SK-N-SH (cell line): Measurements from ENCODE around the gene MRPS35. TPM values are rescaled to one million over a fixed set of nuclear protein-coding genes. Genes with fewer than 3 reads are reported as not detected.

ENCODE experiments used
- CTCF ChIA-PET: fragments of 300-600, 350-600 bp; formaldehyde crosslinking; extraction: SDS; loops from one replicate; lab custom pipeline; 2021; lab: Yijun Ruan, JAX
- POLR2A ChIA-PET: fragments of 350-600 bp; sonication (Branson Sonifier 250); formaldehyde crosslinking; extraction: SDS; loops from one replicate; lab custom pipeline; 2020; ENCODE audit warnings: antibody characterized with exemption, inconsistent platforms; lab: Yijun Ruan, JAX
- DNase-seq: peaks from one replicate; pipeline ENCODE4 v3.0.0; 2012
- H2AFZ ChIP-seq: fragments of 200-600 bp; sonication (generic); 2 replicates; pipeline ENCODE4 v1.8.1; 2016; ENCODE audit warnings: antibody characterized with exemption, mild to moderate bottlenecking, low read depth
- H3F3A ChIP-seq: fragments of 200-600 bp; sonication (generic); replicated peaks from 2 replicates; pipeline ENCODE3; 2016; ENCODE audit warnings: antibody characterized with exemption, mild to moderate bottlenecking; ENCODE audit not compliant: insufficient read depth
- H3K27ac ChIP-seq, 2 experiments: fragments of 200-500 bp in 1 of 2; fragments of 200-600 bp in 1 of 2; sonication (Bioruptor generic) in 1 of 2; sonication (generic), shearing (Covaris generic) in 1 of 2; 2 replicates each; pipeline versions ENCODE4 v1.5.1 to v1.6.1; 2014 to 2016; ENCODE audit warnings: low read depth in 2 of 2, inconsistent platforms in 1 of 2, low read length in 1 of 2, mild to moderate bottlenecking in 1 of 2, mixed read lengths in 1 of 2
- H3K27me3 ChIP-seq: fragments of 200-600 bp; sonication (generic), shearing (Covaris generic); 2 replicates; pipeline ENCODE4 v1.6.1; 2016; ENCODE audit warnings: mixed run types; ENCODE audit not compliant: insufficient read depth
- H3K36me3 ChIP-seq, 2 experiments: fragments of 200-500 bp in 1 of 2; fragments of 200-600 bp in 1 of 2; sonication (Bioruptor generic) in 1 of 2; sonication (generic) in 1 of 2; replicated peaks in 1 of 2; 2 replicates each; pipeline versions ENCODE3 to v1.5.1; 2014 to 2016; ENCODE audit warnings: low read length in 1 of 2, mild to moderate bottlenecking in 1 of 2; ENCODE audit not compliant: insufficient read depth in 2 of 2, control insufficient read depth in 1 of 2
- H3K4me1 ChIP-seq, 2 experiments: fragments of 200-500 bp in 1 of 2; fragments of 200-600 bp in 1 of 2; sonication (Bioruptor generic) in 1 of 2; sonication (generic), shearing (Covaris generic) in 1 of 2; 2 replicates each; pipeline versions ENCODE4 v1.5.1 to v1.6.1; 2014 to 2016; ENCODE audit warnings: low read depth in 1 of 2, low read length in 1 of 2, mixed run types in 1 of 2; ENCODE audit not compliant: insufficient read depth in 2 of 2, control insufficient read depth in 1 of 2
- H3K4me2 ChIP-seq: fragments of 200-600 bp; sonication (generic), shearing (Covaris generic); 2 replicates; pipeline ENCODE4 v1.6.1; 2017; ENCODE audit warnings: mixed run types
- H3K4me3 ChIP-seq, 2 experiments: fragments of 200-500 bp in 1 of 2; fragments of 200-600 bp in 1 of 2; sonication (Bioruptor generic) in 1 of 2; sonication (generic), shearing (Covaris generic) in 1 of 2; 2 replicates each; pipeline versions ENCODE4 v1.5.1 to v1.8.1; 2014 to 2016; ENCODE audit warnings: low read depth in 2 of 2, inconsistent platforms in 1 of 2, low read length in 1 of 2, mild to moderate bottlenecking in 1 of 2, mixed read lengths in 1 of 2, moderate library complexity in 1 of 2
- H3K79me2 ChIP-seq: fragments of 200-600 bp; sonication (generic); 2 replicates; pipeline ENCODE4 v1.8.1; 2017; ENCODE audit warnings: mild to moderate bottlenecking; ENCODE audit not compliant: insufficient read depth
- H3K9ac ChIP-seq: fragments of 200-600 bp; sonication (generic); 2 replicates; pipeline ENCODE4 v1.6.1; 2017; ENCODE audit warnings: mixed run types
- H3K9me2 ChIP-seq: fragments of 200-600 bp; sonication (generic); 2 replicates; pipeline ENCODE4 v1.6.1; 2017; ENCODE audit warnings: mixed run types
- H3K9me3 ChIP-seq: fragments of 200-600 bp; sonication (generic); 2 replicates; pipeline ENCODE4 v1.6.1; 2017; ENCODE audit warnings: mixed run types, mild to moderate bottlenecking, moderate library complexity
- H4K20me1 ChIP-seq: fragments of 200-600 bp; sonication (generic); 2 replicates; pipeline ENCODE4 v1.6.1; 2017; ENCODE audit warnings: mild to moderate bottlenecking, mixed run types; ENCODE audit not compliant: insufficient read depth
- CHD2 ChIP-seq: fragments of 150-350 bp; IDR thresholded peaks from 2 replicates; pipeline ENCODE4 v1.6.1; 2018; ENCODE audit warnings: low read length; ENCODE audit not compliant: partially characterized antibody
- CTCF ChIP-seq: fragments of 200-600 bp; sonication (generic); IDR thresholded peaks from 2 replicates; pipeline ENCODE4 v1.6.1; 2017; ENCODE audit warnings: antibody characterized with exemption, mild to moderate bottlenecking, moderate library complexity
- ELF1 ChIP-seq: IDR thresholded peaks from 2 replicates; pipeline ENCODE4 v1.4.0; 2012
- EP300 ChIP-seq, 2 experiments: IDR thresholded peaks; 2 replicates each; pipeline versions ENCODE4 v1.4.0 to v1.6.1; 2012; ENCODE audit warnings: borderline replicate concordance in 1 of 2, low read depth in 1 of 2, low read length in 1 of 2
- GATA2 ChIP-seq: sonication (generic); formaldehyde crosslinking; IDR thresholded peaks from 2 replicates; pipeline ENCODE4 v1.5.0; 2020; ENCODE audit warnings: mild to moderate bottlenecking, missing genetic modification reagents
- JUND ChIP-seq: IDR thresholded peaks from 2 replicates; pipeline ENCODE4 v1.4.0; 2012
- MAX ChIP-seq: IDR thresholded peaks from 2 replicates; pipeline ENCODE4 v1.4.0; 2012; ENCODE audit warnings: low read depth
- MXI1 ChIP-seq: IDR thresholded peaks from 2 replicates; pipeline ENCODE4 v1.6.1; 2012; ENCODE audit warnings: mild to moderate bottlenecking, low read depth, low read length, improper control_type of control experiment
- PBX3 ChIP-seq: IDR thresholded peaks from 2 replicates; pipeline ENCODE4; 2012
- RAD21 ChIP-seq: IDR thresholded peaks from 2 replicates; pipeline ENCODE4 v1.6.1; 2012; ENCODE audit warnings: mild to moderate bottlenecking, low read length
- RCOR1 ChIP-seq: fragments of 150-350 bp; IDR thresholded peaks from 2 replicates; pipeline ENCODE4 v1.6.1; 2017; ENCODE audit warnings: antibody characterized with exemption, low read length
- RFX5 ChIP-seq: IDR thresholded peaks from 2 replicates; pipeline ENCODE4 v1.6.1; 2012; ENCODE audit warnings: mild to moderate bottlenecking, improper control_type of control experiment, low read length
- RXRA ChIP-seq: IDR thresholded peaks from 2 replicates; pipeline ENCODE4 v1.4.0; 2012; ENCODE audit warnings: low read depth, mild to moderate bottlenecking, borderline replicate concordance
- SIN3A ChIP-seq: IDR thresholded peaks from 2 replicates; pipeline ENCODE4 v1.6.1; 2012; ENCODE audit warnings: low read depth, mild to moderate bottlenecking, low read length, moderate library complexity, borderline replicate concordance
- SMC3 ChIP-seq: IDR thresholded peaks from 2 replicates; pipeline ENCODE4 v1.6.1; 2012; ENCODE audit warnings: low read depth, low read length, improper control_type of control experiment
- TAF1 ChIP-seq: IDR thresholded peaks from 2 replicates; pipeline ENCODE4 v1.6.1; 2012; ENCODE audit warnings: low read depth, mild to moderate bottlenecking, low read length, moderate library complexity, borderline replicate concordance
- TEAD4 ChIP-seq: IDR thresholded peaks from 2 replicates; pipeline ENCODE4 v1.4.0; 2012; ENCODE audit warnings: mild to moderate bottlenecking, borderline replicate concordance; ENCODE audit not compliant: insufficient read depth
- USF2 ChIP-seq: fragments of 150-350 bp; IDR thresholded peaks from 2 replicates; pipeline ENCODE4 v1.6.1; 2017; ENCODE audit warnings: antibody characterized with exemption, low read length, low read depth, borderline replicate concordance
- ZBTB33 ChIP-seq: IDR thresholded peaks from 2 replicates; pipeline ENCODE4 v1.4.0; 2012; ENCODE audit warnings: low read depth, borderline replicate concordance
- WGBS: methylation state at CpG from one replicate; pipeline ENCODE4 v1.1.6; 2017; ENCODE audit warnings: low lambda C conversion rate; 5-methylcytosine and 5-hydroxymethylcytosine counted together
- polyA plus RNA-seq, 3 experiments: library from polyadenylated mRNA; depleted of rRNA; stranded (reverse); fragments of >200 nt; gene quantifications; 2 replicates each; pipeline ENCODE4 v1.2.3, GENCODE V29; 2012

The MRPS35 gene
- polyA plus RNA-seq, 1 of the 3 experiments (the other 2 are of a cell fraction) = 32.4 TPM

- TF ChIP-seq SIN3A (no peak), SMC3 (no peak), EP300 (IDR thresholded peaks at IDR 0.05; ENCODE audit: borderline replicate concordance in 1 of 2, low read depth in 1 of 2, low read length in 1 of 2) (no peak), PBX3 (no peak), MXI1 (no peak), CTCF (no peak), MAX (no peak), RFX5 (no peak), JUND (no peak), ELF1 (no peak), TAF1 (no peak), RXRA (no peak), GATA2 (no peak), CHD2 (no peak), RCOR1 (no peak), RAD21 (no peak), ZBTB33 (no peak), TEAD4 (no peak), USF2 (no peak)
- peaks cover 26 to 39% of the 10 kb centered on the region in 2 experiments for H3K36me3 ChIP-seq
- POLR2A ChIA-PET = no interaction called here
- no peak overlapping the region for H3K9ac ChIP-seq
- 95% methylated on average over 5 of the region's 5 CpGs for WGBS
- no peak overlapping the region for H2AFZ ChIP-seq
- no peak overlapping the region for H3K27ac ChIP-seq
- no peaks in the 10 kb centered on the region for H4K20me1 ChIP-seq
- H3K4me1 ChIP-seq = no peaks in the 10 kb centered on the region
- CTCF ChIA-PET = no interaction called here
- H3K9me2 ChIP-seq = no peaks in the 10 kb centered on the region
- H3K4me2 ChIP-seq = no peak overlapping the region
- H3K4me3 ChIP-seq = no peak overlapping the region
- H3K27me3 ChIP-seq = no peaks in the 10 kb centered on the region
- H3K9me3 ChIP-seq = no peaks in the 10 kb centered on the region
- H3F3A ChIP-seq = peaks cover 7% of the 10 kb centered on the region
- DNase-seq = no peak
- H3K79me2 ChIP-seq = 0 out of 2 replicates have a peak, but pooled peaks cover 7% of the 10 kb centered on the region
Measured at GRCh38 chr12:27801630-27802029, 91.0 kb downstream of the MRPS35 start.
